ENCODE data around the gene SEMA6C. TPM values are rescaled to one million over a fixed set of nuclear protein-coding genes. Genes with fewer than 3 reads are reported as not detected.

The SEMA6C gene
- total RNA-seq, 1 donor from 2014 or later: 18.6 TPM

GRCh38 chr1:151159373-151159772 lies 12.9 kb upstream of the SEMA6C start:
- DNase-seq: no peak

- DNase-seq: no peak
These were observed 12.4 kb upstream of the SEMA6C start for GRCh38 chr1:151158751-151159251.

GRCh38 chr1:151158326-151158725 lies 11.9 kb upstream of the SEMA6C start:
- no peak for DNase-seq

GRCh38 chr1:151157067-151157531 lies 10.7 kb upstream of the SEMA6C start:
- DNase-seq: no peak

- no peak for DNase-seq
These were observed 10.0 kb upstream of the SEMA6C start, which contains the start of gene TNFAIP8L2 for GRCh38 chr1:151156515-151156819. TNFAIP8L2 (plus strand) TSS chr1:151156649; CDS start chr1:151158698, 2,049 bp downstream.

GRCh38 chr1:151147665-151148064 lies 1.2 kb upstream of the SEMA6C start:
- no peak for DNase-seq

- DNase-seq: no peak
These were observed 687 bp upstream of the SEMA6C start for GRCh38 chr1:151147132-151147503.

- no peak for DNase-seq
These were observed 389 bp downstream of the SEMA6C start for GRCh38 chr1:151146072-151146411.

- peak; percentile 45 for DNase-seq
These were observed 943 bp downstream of the SEMA6C start for GRCh38 chr1:151145304-151146071.

- DNase-seq: no peak
These were observed 1.7 kb downstream of the SEMA6C start for GRCh38 chr1:151144474-151145303.

GRCh38 chr1:151143986-151144385 lies 2.4 kb downstream of the SEMA6C start:
- no peak for DNase-seq

GRCh38 chr1:151143057-151143435 lies 3.4 kb downstream of the SEMA6C start:
- DNase-seq: no peak

GRCh38 chr1:151142411-151143056 lies 3.9 kb downstream of the SEMA6C start:
- no peak for DNase-seq

GRCh38 chr1:151137789-151138188 lies 8.6 kb downstream of the SEMA6C start:
- DNase-seq: no peak

- DNase-seq: no peak
These were observed 10.7 kb downstream of the SEMA6C start for GRCh38 chr1:151135433-151136385.

GRCh38 chr1:151134991-151135390 lies 11.4 kb downstream of the SEMA6C start:
- DNase-seq: no peak

- DNase-seq: no peak
These were observed 12.0 kb downstream of the SEMA6C start for GRCh38 chr1:151134396-151134795.

GRCh38 chr1:151133018-151133806 lies 13.2 kb downstream of the SEMA6C start:
- DNase-seq: no peak

GRCh38 chr1:151132335-151133017 lies 14.0 kb downstream of the SEMA6C start:
- DNase-seq: no peak

- peak; percentile 24 for DNase-seq
These were observed 14.6 kb downstream of the SEMA6C start for GRCh38 chr1:151131701-151132334.
